HCT116 (cell line): Measurements from ENCODE around the gene ARL8B. TPM values are rescaled to one million over a fixed set of nuclear protein-coding genes. Genes with fewer than 3 reads are reported as not detected.

Source experiments
- ATAC-seq: fragments of 200-7000 bp; cut with Tn5 transposase; 2 replicates; pipeline ENCODE4 v1.9.1; 2020; ENCODE audit warnings: mild to moderate bottlenecking, moderate library complexity
- BruUV-seq: library from RNA; stranded (reverse); fragments of 400-500 nt; replicated peaks from 2 replicates; lab custom pipeline; 2021; lab: Mats Ljungman, UMichigan
- CTCF ChIA-PET: fragments of 300-600 bp; sonication (Branson Sonifier 250); formaldehyde crosslinking; loops from one replicate; lab custom pipeline; 2021; ENCODE audit warnings: antibody characterized with exemption; lab: Charles Lee
- POLR2A ChIA-PET: fragments of 300-600, 350-600 bp; sonication (Branson Sonifier 250); formaldehyde crosslinking; loops from one replicate; lab custom pipeline; 2021; ENCODE audit warnings: antibody characterized with exemption; lab: Charles Lee
- RAD21 ChIA-PET, 2 experiments: fragments of 300-600 bp; sonication (Branson Sonifier 250); formaldehyde crosslinking; loops; one replicate each; lab custom pipeline; 2023; ENCODE audit warnings: low total read pairs in 2 of 2; ENCODE audit not compliant: uncharacterized antibody in 2 of 2, unreplicated experiment in 2 of 2, low non-redundant PET in 1 of 2; lab: Charles Lee
- DNase-seq: peaks from one replicate; pipeline ENCODE4 v3.0.0-alpha.2; 2010; ENCODE audit warnings: low read depth, low spot score
- H2AFZ ChIP-seq: fragments of 200-600 bp; shearing (Covaris generic), sonication (generic); 2 replicates; pipeline ENCODE4 v1.6.1; 2017; ENCODE audit warnings: low read depth, mixed run types, mixed read lengths, antibody characterized with exemption, low read length; ENCODE audit not compliant: poor library complexity, severe bottlenecking
- H3K27ac ChIP-seq: 2 replicates; pipeline ENCODE4 v1.5.1; 2012; ENCODE audit warnings: low read depth, low read length
- H3K27me3 ChIP-seq: fragments of 200-600 bp; sonication (generic); 2 replicates; pipeline ENCODE4 v1.6.1; 2016; ENCODE audit warnings: mixed run types, low read length, mixed read lengths; ENCODE audit not compliant: insufficient read depth
- H3K36me3 ChIP-seq, 2 experiments: fragments of 200-500 bp in 1 of 2; fragments of 200-600 bp in 1 of 2; sonication (Bioruptor generic) in 1 of 2; sonication (generic) in 1 of 2; 2 replicates each; pipeline versions ENCODE4 v1.5.1 to v1.6.1; 2014 to 2016; ENCODE audit warnings: low read length in 2 of 2, inconsistent platforms in 1 of 2, mixed read lengths in 1 of 2, mixed run types in 1 of 2; ENCODE audit not compliant: insufficient read depth in 2 of 2, control insufficient read depth in 1 of 2
- H3K4me1 ChIP-seq, 2 experiments: fragments of 200-600 bp in 1 of 2; sonication (generic) in 1 of 2; 2 replicates each; pipeline versions ENCODE4 v1.5.1 to v1.6.1; 2012 to 2017; ENCODE audit warnings: low read length in 2 of 2, inconsistent platforms in 1 of 2, mild to moderate bottlenecking in 1 of 2, mixed read lengths in 1 of 2, mixed run types in 1 of 2, moderate library complexity in 1 of 2; ENCODE audit not compliant: insufficient read depth in 2 of 2, control insufficient read depth in 1 of 2
- H3K4me2 ChIP-seq: fragments of 200-600 bp; sonication (generic); 2 replicates; pipeline ENCODE4 v1.6.1; 2017; ENCODE audit warnings: mixed run types, low read length, mixed read lengths
- H3K4me3 ChIP-seq, 2 experiments: fragments of 200-600 bp in 1 of 2; sonication (generic) in 1 of 2; replicated peaks in 1 of 2; 2 replicates each; pipeline ENCODE4 v1.5.1; 2011 to 2016; ENCODE audit warnings: low read length in 2 of 2, control low read depth in 1 of 2, low read depth in 1 of 2, mild to moderate bottlenecking in 1 of 2, mixed read lengths in 1 of 2, mixed run types in 1 of 2
- H3K79me2 ChIP-seq: fragments of 200-600 bp; sonication (generic); 2 replicates; pipeline ENCODE4 v1.6.1; 2017; ENCODE audit warnings: mild to moderate bottlenecking, mixed run types, low read length, moderate library complexity, mixed read lengths; ENCODE audit not compliant: insufficient read depth
- H3K9ac ChIP-seq: fragments of 200-600 bp; sonication (generic); 2 replicates; pipeline ENCODE4 v1.6.1; 2016; ENCODE audit warnings: low read length, mixed read lengths
- H3K9me2 ChIP-seq: fragments of 200-600 bp; sonication (generic), shearing (Covaris generic); 2 replicates; pipeline ENCODE4 v1.6.1; 2017; ENCODE audit warnings: mixed run types, mild to moderate bottlenecking, moderate library complexity; ENCODE audit not compliant: insufficient read depth
- H3K9me3 ChIP-seq, 2 experiments: fragments of 200-500 bp in 1 of 2; fragments of 200-600 bp in 1 of 2; sonication (Bioruptor generic) in 1 of 2; sonication (generic) in 1 of 2; 2 replicates each; pipeline ENCODE4 v1.6.1; 2014 to 2017; ENCODE audit warnings: low read length in 2 of 2, mixed read lengths in 2 of 2, inconsistent platforms in 1 of 2, low read depth in 1 of 2, mild to moderate bottlenecking in 1 of 2, mixed run types in 1 of 2, moderate library complexity in 1 of 2; ENCODE audit not compliant: control insufficient read depth in 1 of 2, insufficient read depth in 1 of 2
- H4K20me1 ChIP-seq: fragments of 200-600 bp; sonication (generic), shearing (Covaris generic); 2 replicates; pipeline ENCODE4 v1.6.1; 2017; ENCODE audit warnings: mixed run types, mild to moderate bottlenecking, moderate library complexity; ENCODE audit not compliant: insufficient read depth
- ATF3 ChIP-seq: IDR thresholded peaks from 2 replicates; pipeline ENCODE4 v1.6.1; 2012
- CEBPB ChIP-seq: IDR thresholded peaks from 2 replicates; pipeline ENCODE4 v1.6.1; 2012; ENCODE audit warnings: low read depth
- CTCF ChIP-seq, 3 experiments: fragments of 200-600 bp in 1 of 3; sonication (generic) in 1 of 3; IDR thresholded peaks in 2 of 3; conservative IDR thresholded peaks in 1 of 3; 2 replicates each; pipeline ENCODE4 v1.5.1; 2012 to 2017; ENCODE audit warnings: low read depth in 2 of 3, low read length in 2 of 3, antibody characterized with exemption in 1 of 3, borderline replicate concordance in 1 of 3, control low read depth in 1 of 3, mild to moderate bottlenecking in 1 of 3, mixed read lengths in 1 of 3, mixed run types in 1 of 3, moderate library complexity in 1 of 3; ENCODE audit not compliant: insufficient read depth in 1 of 3
- EGR1 ChIP-seq: IDR thresholded peaks from 2 replicates; pipeline ENCODE4 v1.6.1; 2012; ENCODE audit warnings: low read depth
- ELF1 ChIP-seq: IDR thresholded peaks from 2 replicates; pipeline ENCODE4 v1.6.1; 2012; ENCODE audit warnings: low read depth, borderline replicate concordance
- EZH2 ChIP-seq: fragments of 200-600 bp; sonication (generic); IDR thresholded peaks from 2 replicates; pipeline ENCODE4 v1.6.1; 2017; ENCODE audit warnings: antibody characterized with exemption, mixed run types
- MAX ChIP-seq: IDR thresholded peaks from 2 replicates; pipeline ENCODE4 v1.6.1; 2012
- POLR2AphosphoS5 ChIP-seq: IDR thresholded peaks from 2 replicates; pipeline ENCODE4 v1.6.1; 2011; ENCODE audit warnings: mild to moderate bottlenecking, low read depth, low read length, moderate library complexity
- RAD21 ChIP-seq: IDR thresholded peaks from 2 replicates; pipeline ENCODE4 v1.6.1; 2012; ENCODE audit warnings: low read depth, mild to moderate bottlenecking
- SP1 ChIP-seq: IDR thresholded peaks from 2 replicates; pipeline ENCODE4 v1.6.1; 2012; ENCODE audit warnings: low read depth
- SRF ChIP-seq: IDR thresholded peaks from 2 replicates; pipeline ENCODE4 v1.6.1; 2012; ENCODE audit warnings: low read depth
- TCF7L2 ChIP-seq: IDR thresholded peaks from 2 replicates; pipeline ENCODE4 v1.7.0; 2011; ENCODE audit warnings: borderline replicate concordance, inconsistent platforms; ENCODE audit not compliant: insufficient read depth, insufficient read length; ENCODE audit errors: extremely low read depth
- YY1 ChIP-seq: IDR thresholded peaks from 2 replicates; pipeline ENCODE4 v1.6.1; 2011; ENCODE audit warnings: low read length, low read depth, moderate library complexity, mild to moderate bottlenecking; ENCODE audit not compliant: insufficient replicate concordance; ENCODE audit errors: extremely low read depth
- ZFX ChIP-seq: fragments of 450-650 bp; IDR thresholded peaks from 2 replicates; pipeline ENCODE4 v1.6.1; 2017
- ZNF274 ChIP-seq: fragments of 200-500 bp; sonication (Bioruptor generic); IDR thresholded peaks from 2 replicates; pipeline ENCODE4 v1.6.1; 2014; ENCODE audit warnings: mild to moderate bottlenecking, low read depth, low read length, inconsistent platforms
- intact Hi-C: fragments of 100-400 bp; cut with micrococcal nuclease; formaldehyde crosslinking; loops from 2 replicates; pipeline ENCODE4 v1.10.0; 2022
- total RNA-seq: library from RNA; stranded (reverse); gene quantifications from one replicate; pipeline ENCODE4 v1.2.1, GENCODE V29; 2021; ENCODE audit not compliant: unreplicated experiment

Gene ARL8B
- total RNA-seq, 1 experiment from 2014 or later: 38.1 TPM

- CTCF ChIA-PET: no interaction called here
- BruUV-seq: no TSS peak
- peaks cover 85% of the 10 kb centered on the region for H3K79me2 ChIP-seq
- H3K9ac ChIP-seq: peak overlapping the region; percentile 7
- peaks cover 46 to 49% of the 10 kb centered on the region in 2 experiments for H3K4me1 ChIP-seq
- H3K9me2 ChIP-seq: no peaks in the 10 kb centered on the region
- peak; percentile 41 for ATAC-seq
- peak overlapping the region; percentile 64 for H3K4me2 ChIP-seq
- H3K27me3 ChIP-seq: no peaks in the 10 kb centered on the region
- H3K9me3 ChIP-seq: no peaks in the 10 kb centered on the region
- no peak for DNase-seq
- RAD21 ChIA-PET: no interaction called here
- TF ChIP-seq YY1 (no peak), RAD21 (no peak), SP1 (no peak), EZH2 (no peak), ZNF274 (no peak)
- intact Hi-C loops: no loop called here
- H3K27ac ChIP-seq: peak overlapping the region; percentile 65
- POLR2A ChIA-PET: no interaction called here
- peak overlapping the region in 1 of 2 experiments; percentile 38; a peak in 1 of 4 replicates for H3K4me3 ChIP-seq
- H3K36me3 ChIP-seq: no peaks in the 10 kb centered on the region; a peak in 2 of 4 replicates
- no peak overlapping the region for H2AFZ ChIP-seq
- H4K20me1 ChIP-seq: no peaks in the 10 kb centered on the region
Observed at GRCh38 chr3:5194341-5194740, 72.2 kb downstream of the ARL8B start.

- DNase-seq (peak; percentile 72), ATAC-seq (peak; percentile 90)
- Histone ChIP-seq H3K4me1 (peaks cover 46 to 49% of the 10 kb centered on the region in 2 experiments), H3K9me3 (no peaks in the 10 kb centered on the region), H3K9me2 (no peaks in the 10 kb centered on the region), H3K79me2 (peaks cover 79% of the 10 kb centered on the region), H3K27me3 (no peaks in the 10 kb centered on the region), H3K36me3 (no peaks in the 10 kb centered on the region; a peak in 2 of 4 replicates), H2AFZ (no peak overlapping the region), H3K4me2 (peak overlapping the region; percentile 64), H3K9ac (peak overlapping the region; percentile 7; the same call in 1 of the 2 replicates), H4K20me1 (no peaks in the 10 kb centered on the region), H3K4me3 (peak overlapping the region in 1 of 2 experiments; percentile 38; a peak in 2 of 4 replicates), H3K27ac (peak overlapping the region; percentile 65)
- ChIA-PET POLR2A (no interaction called here), RAD21 (no interaction called here), CTCF (no interaction called here)
- BruUV-seq: no TSS peak
- intact Hi-C loops: no loop called here
- peak; percentile 51; the same call in 1 of the 2 replicates for TF ChIP-seq EGR1
- TF ChIP-seq ZFX: no peak
- TF ChIP-seq SP1: peak; percentile 88
- TF ChIP-seq MAX: peak; percentile 46; the same call in 1 of the 2 replicates
- peak; percentile 12; the same call in 1 of the 2 replicates for TF ChIP-seq ELF1
- no peak for TF ChIP-seq EZH2
- no peak for TF ChIP-seq ZNF274
- peak; percentile 60 for TF ChIP-seq TCF7L2
- no peak for TF ChIP-seq RAD21
- TF ChIP-seq POLR2AphosphoS5: peak; percentile 45; the same call in 1 of the 2 replicates
- no peak for TF ChIP-seq CTCF (IDR thresholded peaks at IDR 0.05 in 2 of 3, conservative IDR thresholded peaks at IDR 0.05 in 1 of 3; ENCODE audit: borderline replicate concordance in 1 of 3, insufficient read depth in 1 of 3, low read depth in 2 of 3, low read length in 2 of 3)
- TF ChIP-seq ATF3: no peak; the same call in 1 of the 2 replicates
- TF ChIP-seq SRF: no peak
- peak; percentile 98 for TF ChIP-seq CEBPB
Observed at GRCh38 chr3:5194801-5195509, 72.9 kb downstream of the ARL8B start.
